IMR-90 (cell line): Measurements from ENCODE around the gene NFE2L2. TPM values are rescaled to one million over a fixed set of nuclear protein-coding genes. Genes with fewer than 3 reads are reported as not detected.

ENCODE experiments used
- ATAC-seq: fragments of 200-7000 bp; cut with Tn5 transposase; 2 replicates; pipeline ENCODE4 v1.9.1; 2020; ENCODE audit warnings: low read depth, mild to moderate bottlenecking, moderate library complexity
- BruUV-seq: library from RNA; stranded (reverse); fragments of 400-500 nt; replicated peaks from 2 replicates; lab custom pipeline; 2021; lab: Mats Ljungman, UMichigan
- CTCF ChIA-PET: fragments of 300-600 bp; formaldehyde crosslinking; extraction: SDS; loops from one replicate; lab custom pipeline; 2021; ENCODE audit warnings: antibody characterized with exemption; lab: Yijun Ruan, JAX
- POLR2A ChIA-PET: fragments of 300-600 bp; sonication (Branson Sonifier 250); formaldehyde crosslinking; loops from one replicate; lab custom pipeline; 2022; ENCODE audit warnings: antibody characterized with exemption; ENCODE audit not compliant: unreplicated experiment; lab: Charles Lee
- DNase-seq: peaks from one replicate; pipeline ENCODE4 v3.0.0; 2013
- H2AFZ ChIP-seq: replicated peaks from 2 replicates; pipeline ENCODE3; 2013; ENCODE audit warnings: low read length, mild to moderate bottlenecking; ENCODE audit not compliant: poor library complexity
- H2AK5ac ChIP-seq: 2 replicates; pipeline ENCODE4 v1.6.1; 2013; ENCODE audit warnings: low read depth, low read length, inconsistent platforms
- H2AK9ac ChIP-seq: replicated peaks from 2 replicates; pipeline ENCODE3; 2013; ENCODE audit warnings: mild to moderate bottlenecking, low read depth, low read length, moderate library complexity; ENCODE audit not compliant: poor library complexity
- H2BK120ac ChIP-seq: 2 replicates; pipeline ENCODE4 v1.6.1; 2013; ENCODE audit warnings: low read depth, low read length, inconsistent platforms
- H2BK15ac ChIP-seq: 3 replicates; pipeline ENCODE4 v1.6.1; 2013; ENCODE audit warnings: low read depth, low read length, inconsistent platforms
- H2BK20ac ChIP-seq: 2 replicates; pipeline ENCODE4 v1.6.1; 2013; ENCODE audit warnings: low read depth, mild to moderate bottlenecking, inconsistent platforms, low read length, moderate library complexity
- H2BK5ac ChIP-seq: 2 replicates; pipeline ENCODE4 v1.6.1; 2013; ENCODE audit warnings: mild to moderate bottlenecking, low read depth, low read length, inconsistent platforms; ENCODE audit not compliant: poor library complexity, severe bottlenecking
- H3K14ac ChIP-seq: replicated peaks from 2 replicates; pipeline ENCODE4 v1.6.1; 2013; ENCODE audit warnings: low read depth, low read length, inconsistent platforms
- H3K18ac ChIP-seq: 2 replicates; pipeline ENCODE4 v1.6.1; 2013; ENCODE audit warnings: low read depth, low read length, control low read depth
- H3K23ac ChIP-seq: 2 replicates; pipeline ENCODE4 v1.6.1; 2013; ENCODE audit warnings: low read depth, low read length, inconsistent platforms
- H3K27ac ChIP-seq: 2 replicates; pipeline ENCODE4 v1.5.1; 2013; ENCODE audit warnings: mild to moderate bottlenecking, control low read depth, low read length; ENCODE audit not compliant: insufficient read depth
- H3K27me3 ChIP-seq: 2 replicates; pipeline ENCODE4 v1.6.1; 2013; ENCODE audit warnings: low read length; ENCODE audit not compliant: control insufficient read depth, insufficient read depth
- H3K36me3 ChIP-seq: 2 replicates; pipeline ENCODE4 v1.6.1; 2013; ENCODE audit warnings: low read length, mixed read lengths; ENCODE audit not compliant: control insufficient read depth, insufficient read depth
- H3K4ac ChIP-seq: 2 replicates; pipeline ENCODE4 v1.6.1; 2013; ENCODE audit warnings: low read depth, low read length, inconsistent platforms
- H3K4me1 ChIP-seq: 2 replicates; pipeline ENCODE4 v1.6.1; 2013; ENCODE audit warnings: low read length, mixed read lengths; ENCODE audit not compliant: control insufficient read depth, insufficient read depth
- H3K4me2 ChIP-seq: 2 replicates; pipeline ENCODE4 v1.6.1; 2013; ENCODE audit warnings: low read depth, mild to moderate bottlenecking, control low read depth, low read length, moderate library complexity
- H3K4me3 ChIP-seq: 2 replicates; pipeline ENCODE4 v1.5.1; 2013; ENCODE audit warnings: low read depth, mild to moderate bottlenecking, control low read depth, low read length, moderate library complexity; ENCODE audit not compliant: insufficient read depth
- H3K56ac ChIP-seq: 2 replicates; pipeline ENCODE4 v1.6.1; 2013; ENCODE audit warnings: low read length, inconsistent platforms; ENCODE audit not compliant: insufficient read depth; ENCODE audit errors: extremely low read depth
- H3K79me1 ChIP-seq, 2 experiments: 2 replicates each; pipeline ENCODE4 v1.6.1; 2013; ENCODE audit warnings: low read length in 2 of 2, inconsistent platforms in 1 of 2, low read depth in 1 of 2
- H3K9ac ChIP-seq: 2 replicates; pipeline ENCODE4 v1.6.1; 2013; ENCODE audit warnings: low read depth, low read length, control low read depth
- H3K9me1 ChIP-seq: 2 replicates; pipeline ENCODE4 v1.6.1; 2013; ENCODE audit warnings: low read length, inconsistent platforms; ENCODE audit not compliant: insufficient read depth
- H3K9me3 ChIP-seq: 2 replicates; pipeline ENCODE4 v1.6.1; 2013; ENCODE audit warnings: low read length; ENCODE audit not compliant: control insufficient read depth, insufficient read depth
- H4K20me1 ChIP-seq: 2 replicates; pipeline ENCODE4 v1.6.1; 2013; ENCODE audit warnings: low read length, inconsistent platforms; ENCODE audit not compliant: insufficient read depth
- H4K5ac ChIP-seq: 2 replicates; pipeline ENCODE4 v1.6.1; 2013; ENCODE audit warnings: mild to moderate bottlenecking, low read depth, low read length, control low read depth
- H4K8ac ChIP-seq, 2 experiments: 2 replicates each; pipeline ENCODE4 v1.6.1; 2013; ENCODE audit warnings: low read depth in 2 of 2, low read length in 2 of 2, control low read depth in 1 of 2, inconsistent platforms in 1 of 2
- H4K91ac ChIP-seq: 2 replicates; pipeline ENCODE4 v1.6.1; 2013; ENCODE audit warnings: low read depth, low read length, inconsistent platforms; ENCODE audit not compliant: insufficient read depth
- CHD1 ChIP-seq: IDR thresholded peaks from 2 replicates; pipeline ENCODE4 v1.6.1; 2012; ENCODE audit warnings: low read depth, low read length, improper control_type of control experiment
- SMC3 ChIP-seq: fragments of 150-350 bp; IDR thresholded peaks from 2 replicates; pipeline ENCODE4 v1.6.1; 2016; ENCODE audit warnings: low read depth, mild to moderate bottlenecking, antibody characterized with exemption, low read length, moderate library complexity
- WGBS, 2 experiments: methylation state at CpG; one replicate each; pipeline versions ENCODE4 v1.1.5 to v1.1.7; 2013; ENCODE audit warnings: missing lambda C conversion rate in 2 of 2; ENCODE audit not compliant: insufficient read length in 1 of 2; ENCODE audit errors: extremely low coverage in 2 of 2; 5-methylcytosine and 5-hydroxymethylcytosine counted together
- dilution Hi-C: fragments of 300-500 bp; cut with HindIII; formaldehyde crosslinking; loops from one replicate; pipeline ENCODE4 v1.14.3; 2018; ENCODE audit warnings: low sequenced_read_pairs; ENCODE audit not compliant: unreplicated experiment
- in situ Hi-C: fragments of 300-500 bp; cut with MboI; formaldehyde crosslinking; loops from 3 replicates; pipeline ENCODE4 v1.14.3; 2019; ENCODE audit warnings: low sequenced_read_pairs, inconsistent platforms, mixed read lengths
- intact Hi-C: fragments of 100-400 bp; cut with micrococcal nuclease; formaldehyde crosslinking; loops from 2 replicates; pipeline ENCODE4 v1.10.0; 2022
- polyA plus RNA-seq, 3 experiments: library from polyadenylated mRNA; depleted of rRNA; stranded (reverse); fragments of >200 nt; gene quantifications; 2 replicates each; pipeline ENCODE4 v1.2.3, GENCODE V29; 2012; ENCODE audit warnings: low replicate concordance in 1 of 3
- total RNA-seq: library from RNA; depleted of rRNA; stranded (reverse); fragments of >200 nt; gene quantifications from 2 replicates; pipeline ENCODE4 v1.2.3, GENCODE V29; 2012

NFE2L2 gene
- total and polyA plus RNA-seq, 2 of the 4 experiments (the other 2 are of a cell fraction): 72.7 to 83.5 TPM

DNA sequence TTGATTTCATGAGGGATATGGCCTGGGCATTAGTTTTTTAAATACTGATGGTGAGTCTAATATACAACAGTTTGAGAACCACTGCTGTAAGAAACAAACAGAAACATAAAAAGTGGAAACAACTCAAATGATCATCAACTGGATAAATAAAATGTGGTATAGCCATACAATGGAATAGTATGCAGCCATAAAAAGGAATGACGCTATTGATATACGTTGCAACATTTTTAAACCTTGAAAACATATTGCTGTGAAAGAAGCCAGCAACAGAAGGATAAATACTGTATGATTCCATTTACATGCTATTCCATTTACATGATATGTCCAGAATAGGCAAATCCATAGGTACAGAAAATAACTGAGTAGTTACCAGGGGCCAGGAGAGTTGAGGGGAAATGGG is 6.5 kb downstream of the NFE2L2 start:
- Histone ChIP-seq H3K27me3 (no peaks in the 10 kb centered on the region), H4K8ac (no peak overlapping the region), H3K14ac (no peak overlapping the region), H2AK5ac (no peak overlapping the region), H4K5ac (no peak overlapping the region), H3K4me3 (no peak overlapping the region), H3K9me3 (no peaks in the 10 kb centered on the region; the same call in 1 of the 2 replicates), H3K36me3 (peaks cover 21% of the 10 kb centered on the region), H3K9me1 (peaks cover 21% of the 10 kb centered on the region), H2AFZ (no peak overlapping the region), H2BK20ac (no peak overlapping the region), H3K27ac (no peak overlapping the region), H3K4me2 (no peak overlapping the region), H3K56ac (no peak overlapping the region), H3K18ac (no peak overlapping the region), H3K4ac (no peak overlapping the region), H2BK15ac (no peak overlapping the region), H3K79me1 (peaks cover 0 to 29% of the 10 kb centered on the region in 2 experiments; a peak in 2 of 4 replicates), H4K91ac (no peak overlapping the region), H2BK5ac (no peak overlapping the region), H3K23ac (no peak overlapping the region), H2AK9ac (no peak overlapping the region), H3K4me1 (peaks cover 13% of the 10 kb centered on the region), H4K20me1 (peaks cover 93% of the 10 kb centered on the region), H3K9ac (no peak overlapping the region), H2BK120ac (no peak overlapping the region)
- intact Hi-C loops (no loop called here), in situ Hi-C loops (no loop called here), dilution Hi-C loops (no loop called here)
- no CpG with 5 or more reads among the region's 2 CpGs for WGBS, 2 experiments
- DNase-seq: no peak
- CTCF ChIA-PET: no interaction called here
- no peak for TF ChIP-seq CHD1
- TF ChIP-seq SMC3: no peak
- no TSS peak for BruUV-seq
- POLR2A ChIA-PET: no interaction called here
- ATAC-seq: no peak
